Measurements from ENCODE around the gene SHC2.

SHC2 gene, protein sequence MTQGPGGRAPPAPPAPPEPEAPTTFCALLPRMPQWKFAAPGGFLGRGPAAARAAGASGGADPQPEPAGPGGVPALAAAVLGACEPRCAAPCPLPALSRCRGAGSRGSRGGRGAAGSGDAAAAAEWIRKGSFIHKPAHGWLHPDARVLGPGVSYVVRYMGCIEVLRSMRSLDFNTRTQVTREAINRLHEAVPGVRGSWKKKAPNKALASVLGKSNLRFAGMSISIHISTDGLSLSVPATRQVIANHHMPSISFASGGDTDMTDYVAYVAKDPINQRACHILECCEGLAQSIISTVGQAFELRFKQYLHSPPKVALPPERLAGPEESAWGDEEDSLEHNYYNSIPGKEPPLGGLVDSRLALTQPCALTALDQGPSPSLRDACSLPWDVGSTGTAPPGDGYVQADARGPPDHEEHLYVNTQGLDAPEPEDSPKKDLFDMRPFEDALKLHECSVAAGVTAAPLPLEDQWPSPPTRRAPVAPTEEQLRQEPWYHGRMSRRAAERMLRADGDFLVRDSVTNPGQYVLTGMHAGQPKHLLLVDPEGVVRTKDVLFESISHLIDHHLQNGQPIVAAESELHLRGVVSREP

DNA sequence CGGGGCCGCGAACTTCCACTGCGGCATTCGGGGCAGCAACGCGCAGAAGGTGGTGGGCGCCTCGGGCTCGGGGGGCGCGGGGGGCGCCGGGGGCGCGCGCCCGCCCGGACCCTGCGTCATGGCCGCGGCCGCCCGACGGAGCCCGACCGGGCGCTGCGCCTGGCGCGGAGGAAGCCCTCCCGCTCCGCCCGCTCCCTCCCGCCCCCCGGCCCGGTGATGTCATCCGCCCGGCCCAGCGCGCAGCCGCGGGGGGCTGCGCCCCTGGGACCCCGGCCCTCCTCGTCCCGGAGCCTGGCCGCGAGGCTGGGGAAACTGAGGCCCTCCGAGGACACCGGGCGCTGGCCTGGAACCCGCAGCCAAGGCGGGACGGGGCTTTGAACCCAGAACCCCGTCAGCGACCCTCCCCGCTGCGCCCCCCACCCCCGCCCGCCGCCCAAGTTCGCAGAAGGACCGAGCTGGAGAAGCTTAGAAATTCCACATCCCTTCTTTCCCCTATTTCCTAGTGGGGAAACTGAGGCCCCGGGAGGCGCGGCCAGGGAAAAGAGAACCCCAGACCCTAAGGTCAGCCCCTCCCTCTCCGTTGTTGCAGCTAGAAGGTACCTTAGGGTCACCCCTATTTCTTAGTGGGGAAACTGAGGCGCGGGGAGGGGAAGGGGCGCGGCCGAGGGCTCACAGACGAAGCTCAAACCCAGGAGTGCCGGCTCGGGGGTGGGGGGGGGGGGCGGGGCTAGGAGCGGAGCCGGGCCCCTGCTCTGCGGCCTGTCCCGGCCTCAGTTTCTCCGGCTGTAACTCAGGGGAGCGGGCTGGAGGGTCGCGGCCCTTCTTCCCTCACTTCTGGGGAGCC lies at the start of gene SHC2:
SHC2 (minus strand) TSS at position 157 of the 844 bp plus-strand sequence; CDS start at position 120, 37 bp downstream.
- no peak for DNase-seq (ENCODE audit: low spot score)

DNA sequence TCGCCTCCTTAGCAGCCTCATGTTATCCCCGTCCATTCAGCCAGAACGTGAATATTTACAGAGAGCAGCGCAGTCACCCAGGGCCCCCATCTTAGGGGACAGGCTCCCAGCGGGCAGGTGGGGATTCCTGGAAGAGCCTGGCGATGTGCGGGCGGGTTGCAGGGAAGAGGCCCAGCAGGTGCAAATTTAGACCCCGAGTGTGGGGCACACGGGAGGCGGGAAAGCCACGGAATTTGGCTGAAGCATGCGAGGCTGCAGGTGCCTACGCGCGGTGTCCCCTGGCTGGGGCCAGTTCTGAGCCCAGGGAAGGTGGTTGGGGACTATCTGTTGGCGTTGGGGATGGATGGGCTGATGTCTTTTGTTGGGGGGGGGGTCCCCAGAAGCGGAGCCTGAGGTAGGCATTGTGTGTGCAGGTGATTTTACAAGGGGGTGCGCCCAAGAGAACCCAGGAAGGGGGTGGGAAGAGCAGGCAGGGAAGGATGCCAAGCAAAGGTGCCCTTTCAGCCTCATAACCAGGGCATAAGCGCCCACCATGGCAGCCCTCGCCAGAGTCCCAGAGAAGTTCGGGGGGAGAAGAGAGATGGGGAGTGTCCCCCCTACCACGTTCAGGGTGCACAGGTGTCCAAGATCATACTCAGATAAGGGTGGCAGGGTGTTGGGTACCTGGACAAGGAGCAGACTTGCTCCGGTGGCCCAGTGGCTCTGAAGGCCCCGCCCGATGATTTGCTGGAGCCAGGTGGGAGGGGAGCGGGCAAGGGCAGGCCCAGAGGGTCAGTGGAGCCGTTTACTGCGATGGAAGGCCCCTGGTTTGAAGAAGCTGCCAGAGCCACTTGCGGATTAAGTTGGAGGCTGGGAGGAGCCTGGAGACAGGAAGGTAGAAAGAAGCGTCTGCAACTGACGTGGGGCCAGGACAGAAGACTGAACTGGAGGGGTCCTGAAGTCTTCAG lies 47.6 kb upstream of the SHC2 start:
- no peak for DNase-seq (ENCODE audit: low spot score)

DNA sequence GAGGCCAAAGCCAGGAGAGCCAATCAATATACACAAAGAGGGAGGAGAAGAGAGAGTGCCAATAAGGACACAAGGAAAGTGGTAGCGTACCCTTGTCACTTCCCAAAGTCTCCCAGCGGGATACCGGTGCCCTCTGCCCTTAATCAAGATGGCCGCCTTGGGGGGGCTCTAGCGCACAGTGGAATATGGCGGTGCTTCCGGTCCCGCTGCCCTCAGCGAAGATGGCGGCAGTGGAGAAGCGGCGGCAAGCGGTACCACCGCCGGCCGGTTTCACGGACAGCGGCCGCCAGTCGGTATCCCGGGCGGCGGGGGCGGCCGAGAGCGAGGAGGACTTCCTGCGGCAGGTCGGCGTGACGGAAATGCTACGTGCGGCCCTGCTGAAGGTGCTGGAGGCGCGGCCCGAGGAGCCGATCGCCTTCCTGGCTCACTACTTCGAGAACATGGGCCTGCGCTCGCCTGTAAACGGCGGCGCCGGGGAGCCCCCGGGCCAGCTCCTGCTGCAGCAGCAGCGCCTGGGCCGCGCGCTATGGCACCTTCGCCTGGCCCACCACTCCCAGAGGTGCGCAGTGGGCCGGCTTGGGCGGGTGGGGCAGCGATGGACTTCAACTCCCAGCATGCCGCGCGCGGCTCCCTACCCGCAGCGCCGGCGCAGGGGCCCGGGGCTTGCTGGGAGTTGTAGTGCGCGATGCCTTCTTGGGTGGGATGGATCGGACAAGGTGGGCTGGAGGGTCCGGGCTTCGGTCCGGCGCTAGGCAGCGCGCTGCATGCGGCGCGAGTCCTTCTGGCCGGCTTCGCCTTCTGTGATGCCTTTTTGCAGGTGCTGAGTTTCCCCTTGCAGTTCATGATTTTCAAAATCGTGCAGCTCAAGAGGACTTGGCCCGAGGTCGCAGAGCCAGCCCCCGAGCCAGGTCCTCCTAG lies 46.7 kb upstream of the SHC2 start, which contains the start of gene TPGS1:
TPGS1 (plus strand) TSS at position 212 of the 918 bp plus-strand sequence; CDS start at position 222, 10 bp downstream.
- peak; percentile 81 for DNase-seq (ENCODE audit: low spot score)

DNA sequence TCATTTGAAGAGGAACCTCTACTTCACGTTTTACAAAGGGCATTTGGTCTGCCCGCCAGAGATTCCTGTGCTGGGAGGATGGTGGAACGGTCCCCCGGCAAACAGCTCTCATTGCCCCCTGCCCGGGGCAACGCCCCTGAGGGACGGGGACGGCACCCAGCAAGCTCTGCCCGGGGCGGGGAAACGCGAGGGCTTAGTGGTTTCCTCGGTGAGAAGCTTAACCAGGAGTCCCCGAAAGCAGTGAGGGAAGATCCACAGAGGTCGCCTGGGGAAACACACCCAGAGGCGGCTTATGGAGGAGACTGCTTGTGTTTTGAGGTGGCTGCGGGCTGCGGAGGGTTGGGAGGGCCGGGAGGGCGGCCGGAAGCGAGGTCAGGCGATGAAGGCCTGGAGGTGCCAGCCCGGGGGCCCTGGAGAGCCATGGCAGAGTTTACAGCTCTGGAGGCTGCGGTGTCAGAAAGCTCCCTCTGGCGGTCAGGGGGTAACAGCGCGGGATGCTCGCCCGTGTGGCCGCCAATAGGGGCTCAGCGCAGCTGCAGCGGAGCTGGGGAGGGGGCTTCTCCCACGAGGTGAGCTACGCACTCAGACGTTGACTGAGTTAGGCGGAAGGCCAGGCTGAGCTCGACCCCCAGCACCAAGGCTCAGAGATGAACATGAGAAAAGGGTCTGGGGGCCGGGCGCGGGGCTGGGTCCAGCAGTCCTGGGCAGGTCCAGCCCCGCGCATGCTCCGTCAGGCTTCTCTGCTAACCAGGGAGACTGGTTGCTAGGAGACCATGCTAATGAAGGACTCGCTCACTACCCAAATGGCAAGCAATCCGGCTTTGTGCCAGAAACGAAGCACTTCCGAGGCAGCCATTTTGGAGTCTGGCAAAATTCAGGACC lies 45.8 kb upstream of the SHC2 start:
- DNase-seq (ENCODE audit: low spot score): peak; percentile 100

DNA sequence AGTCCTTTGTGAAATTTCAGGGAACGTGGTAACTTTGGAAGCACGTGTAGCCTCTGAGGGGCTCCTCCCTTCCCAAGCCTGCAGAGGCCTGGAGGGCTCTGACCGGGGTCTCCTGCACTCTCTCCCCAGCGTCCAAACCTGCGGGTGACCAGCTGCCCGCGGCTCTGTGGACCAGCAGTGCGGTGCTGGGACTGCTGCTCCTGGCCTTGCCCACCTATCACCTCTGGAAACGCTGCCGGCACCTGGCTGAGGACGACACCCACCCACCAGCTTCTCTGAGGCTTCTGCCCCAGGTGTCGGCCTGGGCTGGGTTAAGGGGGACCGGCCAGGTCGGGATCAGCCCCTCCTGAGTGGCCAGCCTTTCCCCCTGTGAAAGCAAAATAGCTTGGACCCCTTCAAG lies 43.8 kb upstream of the SHC2 start:
- no peak for DNase-seq (ENCODE audit: low spot score)

DNA sequence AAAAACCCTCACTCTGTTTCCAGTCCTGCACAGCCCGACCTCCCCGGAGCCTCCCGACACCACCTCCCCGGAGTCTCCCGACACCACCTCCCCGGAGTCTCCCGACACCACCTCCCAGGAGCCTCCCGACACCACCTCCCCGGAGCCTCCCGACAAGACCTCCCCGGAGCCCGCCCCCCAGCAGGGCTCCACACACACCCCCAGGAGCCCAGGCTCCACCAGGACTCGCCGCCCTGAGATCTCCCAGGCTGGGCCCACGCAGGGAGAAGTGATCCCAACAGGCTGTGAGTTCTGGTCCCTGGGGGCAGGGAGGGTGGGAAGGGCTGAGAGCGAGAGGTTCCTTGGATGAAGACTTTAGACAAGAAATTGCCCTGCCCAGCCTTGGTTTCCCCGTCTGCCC lies 40.8 kb upstream of the SHC2 start:
- no peak for DNase-seq (ENCODE audit: low spot score)

DNA sequence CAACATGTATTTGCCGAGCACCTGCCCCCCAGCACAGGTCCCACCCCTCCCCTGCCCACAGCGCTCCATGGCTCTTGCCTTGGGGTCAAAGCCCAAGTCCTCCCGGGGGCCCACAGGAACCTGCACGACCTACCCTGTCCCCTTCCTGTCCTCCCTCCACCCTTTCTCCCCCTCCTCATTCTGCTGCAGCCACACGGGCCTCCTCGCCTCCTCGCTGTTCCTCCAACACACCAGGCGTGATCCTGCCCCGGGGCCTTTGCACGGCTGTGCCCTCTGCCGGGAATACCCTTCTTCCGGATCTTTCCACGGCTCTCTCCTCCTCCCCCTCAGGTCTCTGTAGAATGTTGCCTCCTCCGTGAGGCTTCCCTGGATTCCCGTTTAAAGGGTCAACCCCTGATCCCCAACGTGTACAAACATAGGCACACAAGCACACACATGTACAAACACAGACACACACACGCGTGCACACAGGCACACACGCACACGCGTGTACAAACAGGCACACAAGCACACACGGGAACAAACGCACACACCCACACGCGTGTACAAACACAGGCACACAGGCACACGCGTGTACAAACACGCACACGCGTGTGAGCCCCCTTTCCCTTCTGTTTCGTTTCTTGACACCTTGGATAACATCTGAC lies 38.3 kb upstream of the SHC2 start:
- DNase-seq (ENCODE audit: low spot score): no peak

DNA sequence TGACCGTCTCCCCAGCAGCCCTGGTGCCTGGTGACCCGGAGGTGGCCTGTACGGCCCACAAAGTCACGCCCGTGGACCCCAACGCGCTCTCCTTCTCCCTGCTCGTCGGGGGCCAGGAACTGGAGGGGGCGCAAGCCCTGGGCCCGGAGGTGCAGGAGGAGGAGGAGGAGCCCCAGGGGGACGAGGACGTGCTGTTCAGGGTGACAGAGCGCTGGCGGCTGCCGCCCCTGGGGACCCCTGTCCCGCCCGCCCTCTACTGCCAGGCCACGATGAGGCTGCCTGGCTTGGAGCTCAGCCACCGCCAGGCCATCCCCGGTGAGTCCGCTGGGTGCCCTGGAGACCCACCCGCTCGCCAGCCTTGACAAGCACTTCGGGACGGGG lies 37.7 kb upstream of the SHC2 start:
- DNase-seq (ENCODE audit: low spot score): no peak

DNA sequence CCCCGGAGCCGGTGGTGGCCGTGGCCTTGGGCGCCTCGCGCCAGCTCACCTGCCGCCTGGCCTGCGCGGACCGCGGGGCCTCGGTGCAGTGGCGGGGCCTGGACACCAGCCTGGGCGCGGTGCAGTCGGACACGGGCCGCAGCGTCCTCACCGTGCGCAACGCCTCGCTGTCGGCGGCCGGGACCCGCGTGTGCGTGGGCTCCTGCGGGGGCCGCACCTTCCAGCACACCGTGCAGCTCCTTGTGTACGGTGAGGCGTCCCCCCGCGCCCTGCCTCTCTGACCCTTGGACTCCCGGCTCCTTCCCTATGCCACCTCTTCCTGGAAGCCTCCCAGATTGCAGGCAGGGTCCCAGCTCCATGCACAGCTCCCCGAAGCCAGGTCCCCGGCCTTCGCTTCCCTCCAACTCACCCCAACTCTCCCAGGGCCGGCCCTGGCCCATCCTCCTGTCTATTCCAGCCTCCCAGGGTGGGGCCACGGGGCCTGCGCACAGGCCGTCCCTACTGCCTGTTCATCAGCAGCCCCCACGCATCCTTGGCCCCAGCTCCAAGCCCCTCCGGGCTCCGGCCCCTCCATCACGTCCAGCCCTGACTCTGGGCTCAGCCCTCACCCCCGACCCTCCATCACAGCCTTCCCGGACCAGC lies 37.2 kb upstream of the SHC2 start:
- no peak for DNase-seq (ENCODE audit: low spot score)

DNA sequence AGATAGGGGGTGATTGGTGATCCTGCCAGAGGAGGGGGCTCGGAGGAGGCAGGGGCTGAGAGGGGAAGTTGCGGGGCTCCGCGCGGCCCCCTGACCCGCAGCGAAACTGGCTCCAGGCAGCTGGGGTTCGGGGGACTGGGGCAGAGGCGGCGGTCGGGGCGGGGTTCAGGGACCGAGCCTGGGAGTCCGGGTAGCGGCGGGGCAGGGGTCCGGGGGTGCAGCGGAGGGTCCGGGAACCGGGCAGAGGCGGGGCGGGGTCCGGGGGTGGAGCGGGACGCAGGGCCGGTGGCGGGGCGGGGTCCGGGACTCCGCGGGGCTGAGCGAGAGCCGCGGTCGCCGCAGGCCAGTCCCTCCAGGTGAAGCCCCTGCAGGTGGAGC lies 36.6 kb upstream of the SHC2 start:
- no peak for DNase-seq (ENCODE audit: low spot score)

DNA sequence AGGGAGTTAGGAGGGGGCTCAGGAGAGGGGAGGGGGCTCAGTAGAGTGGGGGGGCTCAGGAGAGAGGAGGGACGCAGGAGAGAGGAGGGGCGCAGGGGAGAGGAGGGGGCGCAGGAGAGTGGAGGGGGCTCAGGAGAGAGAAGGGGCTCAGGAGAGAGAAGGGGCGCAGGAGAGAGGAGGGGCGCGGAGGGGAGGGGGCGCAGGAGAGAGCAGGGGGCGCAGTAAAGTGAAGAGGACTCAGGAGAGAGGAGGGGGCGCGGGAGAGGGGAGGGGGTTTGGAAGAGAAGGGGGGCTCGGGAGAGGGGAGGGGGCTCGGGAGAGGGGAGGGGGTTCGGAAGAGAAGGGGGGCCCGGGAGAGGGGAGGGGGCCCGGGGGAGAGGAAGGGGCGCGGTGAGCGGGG lies 36.2 kb upstream of the SHC2 start:
- no peak for DNase-seq (ENCODE audit: low spot score)

DNA sequence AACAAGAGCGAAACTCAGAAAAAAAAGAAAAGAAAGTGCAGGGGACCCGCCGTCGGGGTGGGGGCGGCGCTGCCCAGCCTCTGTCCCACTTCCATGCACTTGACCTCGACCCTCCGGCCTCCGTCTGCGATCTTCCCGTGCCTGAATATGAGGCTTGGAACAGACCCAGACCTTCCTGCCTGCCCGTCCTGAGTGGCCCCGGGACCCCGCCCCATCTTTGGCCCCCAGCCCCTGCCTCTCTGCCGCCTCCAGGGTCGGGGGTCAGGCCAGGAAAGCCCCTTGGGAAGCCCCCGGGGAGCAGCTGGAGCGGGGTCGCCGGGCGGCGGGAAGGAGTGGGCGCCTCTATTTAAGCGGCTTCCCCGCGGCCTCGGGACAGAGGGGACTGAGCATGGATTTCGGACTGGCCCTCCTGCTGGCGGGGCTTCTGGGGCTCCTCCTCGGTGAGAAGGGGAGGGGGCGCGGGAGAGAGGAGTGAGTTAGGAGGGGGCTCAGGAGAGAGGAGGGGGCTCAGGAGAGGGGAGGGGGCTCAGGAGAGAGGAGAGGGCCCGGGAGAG lies 35.4 kb upstream of the SHC2 start, which contains the start of gene MADCAM1:
MADCAM1 (plus strand) TSS at position 375 of the 554 bp plus-strand sequence; CDS start at position 389, 14 bp downstream.
- no peak for DNase-seq (ENCODE audit: low spot score)

DNA sequence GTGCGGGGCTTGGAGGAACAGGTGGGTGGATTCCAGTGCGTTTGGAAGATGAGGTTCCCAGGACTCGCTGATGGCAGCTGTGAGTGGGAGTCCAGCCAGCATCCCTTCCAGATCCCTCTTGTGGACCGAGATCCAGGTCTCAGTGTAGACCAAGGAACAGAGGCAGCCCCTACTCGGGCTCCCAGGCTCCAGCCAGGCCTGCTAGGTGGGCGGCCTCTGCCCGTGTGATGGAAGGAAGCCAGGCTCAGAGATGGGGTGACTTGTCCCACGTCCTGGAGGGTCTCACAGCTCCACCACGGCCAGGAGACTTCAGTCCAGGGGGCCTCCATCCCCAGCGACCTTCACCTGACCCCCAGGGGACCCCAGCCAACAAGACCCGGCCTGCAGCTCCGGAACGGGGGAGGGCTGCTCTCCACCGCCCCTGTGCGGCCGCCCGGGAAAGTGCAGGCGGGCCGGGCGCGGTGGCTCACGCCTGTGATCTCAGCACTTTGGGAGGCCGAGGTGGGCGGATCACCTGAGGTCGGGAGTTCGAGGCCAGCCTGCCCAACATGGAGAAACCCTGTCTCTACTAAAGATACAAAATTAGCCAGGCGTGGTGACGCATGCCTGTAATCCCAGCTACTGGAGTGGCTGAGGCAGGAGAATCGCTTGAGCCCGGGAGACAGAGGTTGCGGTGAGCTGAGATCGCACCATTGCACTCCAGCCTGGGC lies 34.7 kb upstream of the SHC2 start:
- DNase-seq (ENCODE audit: low spot score): no peak

DNA sequence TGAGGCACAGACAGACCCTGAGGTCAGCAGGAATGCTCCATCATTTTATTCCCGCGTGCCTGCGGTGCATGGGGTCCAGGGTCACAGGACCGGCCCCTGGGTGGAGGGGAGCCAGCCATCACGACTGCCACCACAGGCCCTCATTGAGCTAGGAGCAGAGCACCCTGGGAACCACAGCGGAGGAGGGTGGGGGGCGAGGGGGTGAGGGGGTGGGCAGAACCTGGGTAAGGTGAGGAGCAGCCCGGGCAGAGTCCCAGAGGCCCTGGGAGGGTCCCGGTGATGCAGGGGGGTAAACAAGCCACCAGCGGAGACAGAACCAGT lies 34.2 kb upstream of the SHC2 start:
- no peak for DNase-seq (ENCODE audit: low spot score)

DNA sequence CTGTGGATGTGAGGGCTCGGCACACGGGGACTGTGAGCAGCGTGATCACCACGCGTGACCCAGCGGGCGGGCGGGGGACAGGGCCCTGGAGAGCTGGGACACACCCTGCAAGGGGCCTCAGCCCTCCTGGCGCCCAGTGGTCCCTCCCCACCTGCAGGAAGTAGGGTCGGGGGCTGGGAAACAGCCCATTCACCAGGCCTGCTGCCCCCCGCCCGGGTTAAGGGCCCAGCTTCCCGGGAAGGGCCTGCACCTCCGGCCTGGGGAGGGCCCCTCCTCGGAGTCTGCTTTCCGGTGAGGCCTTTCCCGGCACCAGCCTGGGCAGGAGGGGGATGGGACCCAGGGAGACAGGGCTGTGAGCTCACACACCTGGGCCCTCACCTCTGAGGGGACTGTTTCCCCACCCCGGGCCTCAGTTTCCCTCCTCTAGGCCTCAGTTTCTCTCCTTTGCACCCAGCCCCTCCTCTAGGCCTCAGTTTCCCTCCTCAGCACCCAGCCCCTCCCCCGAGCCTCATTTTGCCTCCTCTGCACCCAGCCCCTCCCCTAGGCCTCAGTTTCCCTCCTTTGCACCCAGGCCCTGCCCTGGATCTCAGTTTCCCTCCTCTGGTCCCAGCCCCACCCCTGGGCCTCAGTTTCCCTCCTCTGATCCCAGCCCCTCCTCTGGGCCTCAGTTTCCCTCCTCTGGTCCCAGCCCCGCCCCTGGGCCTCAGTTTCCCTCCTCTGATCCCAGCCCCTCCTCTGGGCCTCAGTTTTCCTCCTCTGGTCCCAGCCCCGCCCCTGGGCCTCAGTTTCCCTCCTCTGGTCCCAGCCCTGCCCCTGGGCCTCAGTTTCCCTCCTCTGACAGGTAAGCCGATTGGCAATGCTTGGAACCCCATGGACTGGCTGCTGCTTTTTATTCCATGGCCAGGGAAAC lies 33.6 kb upstream of the SHC2 start:
- DNase-seq (ENCODE audit: low spot score): no peak

DNA sequence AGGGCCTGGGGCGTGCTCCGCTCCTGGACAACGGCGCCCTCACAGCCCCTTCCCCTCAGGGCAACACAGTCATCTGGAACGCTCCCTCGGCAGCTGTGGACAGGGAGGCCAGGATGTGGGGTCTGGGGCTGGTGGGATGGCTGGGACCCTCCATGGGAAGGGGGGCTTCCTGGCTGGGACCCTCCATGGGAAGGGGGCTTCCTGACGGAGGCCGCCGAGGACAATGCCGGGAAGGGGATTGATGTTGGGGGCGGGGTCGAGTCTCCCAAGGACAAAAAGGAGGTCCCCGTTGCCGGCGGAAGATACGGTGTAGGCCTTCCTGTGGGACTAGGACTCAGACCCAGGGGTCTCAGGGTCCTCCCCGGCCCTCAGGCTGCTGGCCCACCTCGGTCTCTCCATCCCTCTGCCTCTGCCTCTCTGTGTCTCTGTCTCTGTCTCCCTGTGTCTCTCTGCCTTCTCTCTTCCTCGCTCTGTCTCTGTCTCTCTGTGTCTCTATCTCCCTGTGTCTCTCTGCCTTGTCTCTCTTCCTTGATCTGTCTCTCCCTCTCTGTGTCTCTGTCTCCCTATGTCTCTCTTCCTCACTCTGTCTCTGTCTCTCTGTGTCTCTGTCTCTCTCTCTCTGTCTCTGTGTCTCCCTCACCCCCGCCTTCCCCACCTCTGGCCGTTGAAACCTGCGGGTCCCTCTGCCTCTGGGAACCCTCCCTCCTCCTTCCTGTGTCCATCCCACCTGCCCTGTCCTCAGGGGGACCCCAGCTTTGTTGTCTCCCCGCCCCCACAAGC lies 32.7 kb upstream of the SHC2 start:
- DNase-seq (ENCODE audit: low spot score): no peak

Data from globus pallidus (tissue), 1 donor.